Sciatic nerve (tissue), 2 donors: ENCODE measurements around the gene CCDC150. TPM values are rescaled to one million over a fixed set of nuclear protein-coding genes. Genes with fewer than 3 reads are reported as not detected.
"Not testable (repeated sequence)": the region's sequence is repeated elsewhere in the genome, so short reads cannot be mapped to it uniquely, and the experiment has no call there.

Experiments
- ATAC-seq: fragments of 200-7000 bp; cut with Tn5 transposase; one replicate; pipeline ENCODE4 v1.9.1; 2020; ENCODE audit warnings: mild to moderate bottlenecking, moderate library complexity
- DNase-seq: peaks from one replicate; pipeline ENCODE4 v3.0.0-alpha.2; 2020; ENCODE audit warnings: low spot score
- intact Hi-C: fragments of 100-400 bp; cut with DNase I; formaldehyde crosslinking; loops from one replicate; pipeline ENCODE4 v1.14.2; 2022
- total RNA-seq: library from RNA; stranded (reverse); fragmentation: NEBNext Ultra II Directional; extraction: Animal tissue kit (Norgen Biotek cat#: 25700); gene quantifications from one replicate; pipeline ENCODE4 v1.2.1, GENCODE V29; 2021
- donor health status: DM: no; HTN: no; CAD: no.
- donor health status: DM: no; HTN: no; CAD: no.

The CCDC150 gene
- 5.8 TPM for total RNA-seq

DNA sequence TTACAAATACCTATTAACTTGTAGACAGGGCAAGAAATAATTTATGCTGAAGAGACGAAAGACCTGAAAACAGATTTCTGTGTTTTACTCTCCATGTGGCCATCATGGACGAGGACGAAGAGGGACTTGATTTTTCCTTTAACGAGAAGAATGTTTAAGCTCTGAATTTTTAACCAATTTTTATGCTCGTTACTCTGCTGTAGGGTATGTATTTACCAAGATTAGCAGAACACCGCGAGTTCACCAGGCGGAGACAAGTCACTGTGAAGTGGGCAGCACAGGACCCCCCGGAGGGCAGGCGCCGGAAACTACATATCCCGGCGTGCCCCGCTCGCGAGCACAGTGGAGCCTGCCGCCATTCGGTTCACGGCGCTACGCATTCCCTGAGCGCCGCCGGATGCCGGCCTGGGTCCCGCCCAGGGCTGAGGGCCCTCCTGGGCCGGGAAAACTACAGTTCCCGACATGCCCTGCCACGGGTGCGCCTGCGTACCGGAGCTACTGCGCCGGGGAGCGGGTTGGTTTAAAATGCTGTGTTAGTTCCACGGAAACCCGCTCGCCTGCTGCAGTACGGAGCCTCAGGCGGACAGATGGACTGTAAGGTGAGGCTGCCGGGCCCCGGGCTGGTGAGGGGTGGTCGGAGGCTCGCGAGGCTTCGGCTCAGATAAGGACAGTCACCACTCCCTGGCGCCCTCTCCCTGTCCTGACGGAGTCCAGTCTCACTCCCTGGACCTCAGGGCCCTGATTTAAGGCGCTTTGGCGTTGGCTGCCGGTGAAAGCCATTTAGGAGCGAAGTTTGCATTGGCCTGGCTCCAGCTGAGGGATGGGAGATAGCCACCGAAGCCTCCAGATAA is at the start of gene CCDC150:
Gene CCDC150, plus strand, starts transcription at position 536 of the 851 bp plus-strand sequence. Its CDS starts 52 bp downstream, at position 588.
- ATAC-seq (peak; percentile 100), DNase-seq (peak; percentile 94)
- intact Hi-C loops = no loop called here

DNA sequence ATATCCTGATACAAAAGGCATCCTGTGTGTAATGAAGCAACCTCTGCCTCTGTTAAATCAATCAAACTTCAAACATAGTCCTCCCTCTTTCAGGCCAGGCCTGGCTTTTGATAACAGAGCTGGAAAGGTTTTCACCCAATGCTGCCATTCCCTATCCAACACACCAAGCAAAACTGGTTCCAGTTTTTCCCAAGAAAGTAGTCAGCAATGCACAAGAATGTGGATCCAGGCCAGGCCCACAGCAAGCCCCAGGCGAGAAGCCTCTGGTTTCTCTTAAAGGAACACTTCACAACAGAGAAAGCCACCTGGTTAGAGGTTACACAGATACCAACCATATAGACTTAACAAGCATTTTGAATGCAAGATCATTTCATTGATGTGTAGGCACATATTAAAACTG is 49.2 kb upstream of the CCDC150 start:
- intact Hi-C loops = no loop called here
- ATAC-seq (no peak), DNase-seq (no peak)

DNA sequence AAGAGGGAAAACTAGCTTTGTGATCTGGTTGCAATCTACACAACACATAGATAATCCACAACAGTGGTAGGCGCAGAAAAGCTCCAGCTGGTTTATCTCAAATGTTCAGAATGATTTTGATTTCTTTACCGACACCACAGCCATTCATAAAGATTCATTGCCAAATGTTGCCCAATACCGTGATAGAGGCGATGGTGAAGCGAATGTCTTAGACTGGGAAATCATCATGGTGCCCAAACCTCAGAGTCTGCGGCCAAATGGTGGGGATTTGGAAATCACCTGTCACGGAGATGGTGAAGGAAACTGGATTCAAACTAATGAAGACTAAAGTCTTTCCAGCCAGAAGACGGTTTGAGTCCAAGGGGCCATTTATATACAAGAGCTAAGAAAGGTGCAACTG is 48.5 kb upstream of the CCDC150 start:
- intact Hi-C loops = no loop called here
- ATAC-seq (no peak), DNase-seq (no peak)

DNA sequence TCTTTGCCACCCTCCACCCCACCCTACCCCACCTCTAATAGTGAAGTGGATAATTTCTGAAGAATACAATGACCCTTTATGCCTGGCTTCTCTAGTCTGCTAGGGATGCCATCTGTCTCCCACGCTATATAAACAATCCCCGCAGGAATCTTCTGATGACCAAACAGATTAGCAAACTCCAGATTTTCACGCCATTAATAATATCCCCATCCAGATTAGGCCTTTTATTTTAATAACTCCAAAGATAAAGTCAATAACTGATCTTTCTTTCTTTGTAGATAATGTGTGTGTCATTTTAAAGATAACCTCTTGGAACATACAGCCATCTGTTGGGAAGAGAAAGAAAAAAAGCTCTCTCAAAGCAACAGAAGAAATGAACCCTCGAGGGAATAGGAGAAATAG is 47.9 kb upstream of the CCDC150 start:
- no peak for DNase-seq
- no peak for ATAC-seq
- intact Hi-C loops = no loop called here

DNA sequence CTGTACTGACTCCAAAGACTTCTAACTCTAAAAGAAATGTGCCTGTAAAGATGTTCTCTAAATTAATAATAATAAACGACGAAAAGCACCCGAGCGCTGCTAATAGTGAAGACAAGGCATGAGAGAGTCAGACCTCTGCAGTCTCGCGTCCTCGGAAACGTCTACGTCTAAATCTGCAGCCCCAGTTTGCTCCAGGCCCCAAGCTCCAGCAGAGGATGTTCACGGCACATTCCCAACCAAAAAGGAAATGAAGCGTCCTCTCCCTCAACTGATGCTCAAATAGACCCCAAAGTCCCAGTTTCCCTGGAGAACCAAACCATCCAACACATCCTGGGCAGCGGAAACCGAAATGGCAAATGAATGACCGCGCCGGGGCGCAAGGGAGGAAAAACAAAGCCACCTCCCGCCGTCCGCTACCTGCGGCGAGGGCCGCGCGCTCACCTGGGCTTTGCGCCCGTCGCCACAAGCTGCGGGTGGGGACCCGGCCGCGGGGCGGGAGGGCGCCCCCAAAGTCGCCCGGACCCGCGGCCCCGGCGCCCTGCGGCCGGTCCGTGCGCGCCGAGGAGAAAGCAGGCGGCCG is 47.1 kb upstream of the CCDC150 start:
- ATAC-seq (peak; percentile 25), DNase-seq (no peak)
- intact Hi-C loops = no loop called here

DNA sequence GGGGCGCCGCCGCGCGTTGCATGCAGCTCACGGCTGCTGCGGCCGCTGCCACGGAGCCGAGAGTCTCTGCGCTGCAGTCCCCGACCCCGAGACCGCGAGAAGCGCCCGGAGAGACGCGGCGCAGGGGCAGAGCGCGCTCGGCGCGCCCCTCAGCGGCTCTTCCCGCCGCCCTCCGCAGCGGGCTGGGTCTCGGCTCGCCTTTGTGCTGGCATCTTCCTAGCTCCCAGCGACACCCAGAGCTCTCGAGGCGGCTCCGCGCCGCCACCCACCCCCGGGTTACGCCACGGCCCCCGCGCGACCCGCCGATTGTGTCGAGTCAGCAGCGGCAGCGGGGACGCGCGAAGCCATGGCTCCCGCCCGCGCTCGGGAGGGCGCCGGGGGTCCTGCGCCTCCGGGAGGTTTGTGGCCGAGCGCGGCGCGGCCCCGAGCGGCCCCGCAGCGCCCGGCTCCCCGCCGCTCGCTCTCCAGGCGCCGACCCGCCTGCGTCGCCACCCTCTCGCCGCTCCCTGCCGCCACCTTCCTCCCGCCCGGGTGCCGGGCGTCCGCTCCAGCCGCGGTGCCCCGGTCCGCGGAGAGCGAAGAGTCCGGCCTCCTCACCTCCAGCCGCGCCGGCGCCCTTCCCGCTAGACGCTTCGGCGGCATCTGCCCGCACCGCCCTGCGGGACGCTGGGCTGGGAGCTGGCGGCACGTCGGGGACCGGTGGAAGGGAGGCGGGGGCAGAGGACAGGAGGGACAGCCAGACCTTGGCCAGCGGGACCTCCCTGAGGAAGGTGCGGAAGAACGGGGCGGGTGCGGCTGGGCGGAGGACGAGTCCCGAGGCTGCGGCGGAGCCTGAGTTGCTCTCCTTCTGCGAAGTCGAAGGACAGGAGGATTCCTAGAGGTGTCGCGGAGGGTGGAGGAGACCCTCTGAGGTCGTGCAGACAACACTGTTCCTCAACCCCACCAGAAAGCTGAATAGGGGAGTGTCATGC is 46.3 kb upstream of the CCDC150 start, which contains the start of gene HECW2:
Gene HECW2, minus strand, starts transcription at position 644 of the 971 bp plus-strand sequence.
- ATAC-seq = peak; percentile 76
- intact Hi-C loops = no loop called here
- DNase-seq = peak; percentile 61

DNA sequence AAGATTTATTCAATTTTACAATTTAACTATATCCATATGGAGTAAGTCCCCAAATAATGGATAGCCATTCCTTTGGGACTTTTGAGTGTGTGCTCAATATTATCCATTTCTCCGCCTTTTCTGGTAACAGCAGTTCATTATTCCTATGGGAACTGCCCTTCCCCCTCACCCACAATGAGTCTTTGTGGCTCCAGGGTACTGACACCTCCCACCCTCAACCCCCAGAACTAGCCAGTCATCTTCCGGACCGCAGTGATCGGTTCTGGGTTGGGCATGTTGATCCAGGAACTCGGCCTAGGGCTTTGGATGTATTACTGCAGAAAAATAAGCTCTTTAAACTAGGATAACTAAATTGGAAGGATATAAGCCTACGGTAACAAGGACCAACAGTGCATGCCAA is 45.4 kb upstream of the CCDC150 start:
- intact Hi-C loops = no loop called here
- no peak for DNase-seq

DNA sequence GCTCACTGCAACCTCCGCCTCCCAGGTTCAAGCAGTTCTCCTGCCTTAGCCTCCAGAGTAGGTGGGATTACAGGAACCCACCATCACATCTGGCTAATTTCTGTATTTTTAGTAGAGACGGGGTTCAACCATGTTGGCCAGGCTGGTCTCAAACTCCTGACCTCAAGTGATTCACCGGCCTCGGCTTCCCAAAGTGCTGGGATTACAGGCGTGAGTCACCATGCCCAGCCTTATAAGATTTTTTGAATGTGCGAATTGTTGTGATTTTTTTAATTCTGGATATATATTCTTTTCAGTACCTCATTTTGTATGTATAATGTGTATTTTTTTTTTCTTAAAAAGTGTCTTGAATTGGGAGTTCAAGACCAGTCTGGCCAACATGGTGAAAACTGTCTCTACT is 42.0 kb upstream of the CCDC150 start:
- intact Hi-C loops = no loop called here
- ATAC-seq (no peak), DNase-seq (no peak)

More for the DNA sequence above, 45.4 kb upstream of the CCDC150 start:
- peak; percentile 68 for ATAC-seq

DNA sequence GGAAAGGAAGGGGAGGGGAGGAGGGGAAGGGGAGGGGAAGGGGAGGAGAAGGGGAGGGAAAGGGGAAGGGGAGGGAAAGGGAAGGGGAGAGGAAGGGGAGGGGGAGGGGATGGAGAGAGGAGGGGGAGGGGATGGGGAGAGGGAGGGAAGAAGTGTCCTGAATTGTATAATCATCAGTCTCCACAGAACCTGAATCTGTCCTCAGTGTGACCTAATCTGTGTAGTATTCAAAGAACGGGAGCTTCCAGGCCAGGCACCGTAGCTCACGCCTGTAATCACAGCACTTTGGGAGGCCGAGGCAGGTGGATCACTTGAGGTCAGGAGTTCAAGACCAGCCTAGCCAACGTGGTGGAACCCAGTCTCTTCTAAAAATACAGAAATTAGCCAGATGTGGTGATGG is 41.1 kb upstream of the CCDC150 start:
- ATAC-seq = no peak
- DNase-seq = no peak
- intact Hi-C loops = no loop called here

DNA sequence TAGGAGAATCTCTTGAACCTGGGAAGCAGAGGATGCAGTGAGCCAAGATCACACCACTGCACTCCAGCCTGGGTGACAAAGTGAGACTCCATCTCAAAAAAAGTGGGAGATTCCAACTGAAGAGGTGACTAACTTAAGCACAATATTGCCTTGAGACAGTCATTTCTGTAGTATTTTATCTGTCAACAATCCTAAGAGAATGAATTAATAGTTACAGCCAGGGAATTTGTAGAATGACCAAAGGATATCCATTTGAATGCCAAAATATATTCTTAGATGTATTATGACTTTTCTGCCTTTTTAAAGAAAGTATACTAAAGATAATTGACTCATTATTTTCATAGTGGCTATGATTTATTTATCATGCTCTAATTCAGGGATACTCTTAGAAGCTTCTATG is 40.7 kb upstream of the CCDC150 start:
- no peak for DNase-seq
- intact Hi-C loops = no loop called here
- no peak for ATAC-seq

DNA sequence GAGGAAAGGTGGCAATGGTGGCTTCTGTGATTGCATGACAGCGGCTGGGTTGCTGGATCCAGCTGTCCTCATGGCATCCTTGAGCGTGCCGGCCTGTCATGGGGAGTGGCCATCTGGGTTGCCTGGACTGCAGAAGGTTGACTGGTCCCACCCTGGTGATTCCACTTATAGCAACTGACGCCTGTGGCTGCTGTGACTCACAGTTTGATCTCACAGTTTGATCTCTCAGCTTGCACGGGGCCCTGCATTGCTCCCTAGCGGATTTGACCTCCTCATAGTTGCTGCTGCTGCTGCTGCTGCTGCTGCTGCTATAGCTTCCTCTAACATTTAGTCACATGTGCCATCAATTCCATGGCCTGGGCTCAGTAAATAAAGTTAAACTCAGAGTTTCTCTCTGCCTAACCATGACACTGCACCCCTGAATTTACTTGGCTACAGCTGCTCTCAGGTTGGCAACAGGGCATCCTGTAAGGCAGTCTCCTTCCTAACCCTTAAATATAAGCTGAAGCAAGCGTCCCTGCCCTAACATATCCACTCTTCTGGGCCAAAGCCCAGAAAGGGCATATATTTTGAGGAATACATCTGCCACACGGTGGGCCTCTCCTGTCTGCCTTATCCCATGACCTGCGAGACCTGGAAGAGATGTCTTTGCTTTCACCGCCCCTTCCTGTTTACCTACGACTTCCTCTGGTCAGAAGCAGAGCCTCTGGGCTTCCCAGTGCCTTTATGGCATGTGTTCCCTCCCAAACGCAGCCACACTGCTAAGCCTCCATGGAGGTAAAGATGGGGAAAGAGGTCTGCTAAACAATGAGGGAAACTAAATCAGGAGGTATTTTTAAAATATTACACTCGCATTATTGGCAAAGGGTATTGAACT is 37.8 kb upstream of the CCDC150 start:
- ATAC-seq = no peak
- no peak for DNase-seq
- intact Hi-C loops = no loop called here

DNA sequence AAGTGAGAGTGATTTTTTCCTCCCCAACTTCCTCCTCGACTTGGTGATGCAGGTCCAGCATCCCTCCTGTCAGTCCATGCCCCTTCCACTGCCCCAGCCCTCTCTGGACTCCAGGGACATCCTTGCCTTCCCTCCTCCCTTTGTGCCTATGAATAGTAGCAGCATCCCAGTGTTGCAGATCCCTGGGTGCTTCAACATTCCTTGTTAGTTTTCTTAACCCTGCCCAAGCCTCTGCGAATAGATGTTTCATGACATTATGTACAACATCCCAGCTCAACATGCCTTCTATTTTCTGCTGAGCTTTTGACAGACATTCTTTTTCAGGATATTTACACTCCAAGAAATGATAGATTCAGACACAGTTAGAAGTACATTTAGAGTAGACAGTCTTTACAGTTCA is 35.3 kb upstream of the CCDC150 start:
- no peak for ATAC-seq

DNA sequence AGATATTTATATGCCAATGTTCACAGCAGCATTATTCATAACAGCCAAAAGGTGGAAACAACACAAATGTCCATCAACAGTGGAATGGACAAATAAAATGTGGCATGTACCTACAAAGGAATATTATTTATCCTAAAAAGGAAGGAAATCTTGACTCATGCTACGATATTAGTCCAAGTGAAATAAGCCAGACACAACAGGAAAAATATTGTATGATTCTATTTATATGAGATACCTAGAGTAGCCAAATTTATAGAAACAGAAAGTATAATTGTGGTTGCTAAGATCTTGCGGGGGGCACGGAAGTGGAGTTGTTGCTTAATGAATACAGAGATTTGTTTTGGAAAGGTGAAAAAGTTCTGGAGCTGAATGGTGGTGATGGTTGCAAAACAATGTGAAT is 33.0 kb upstream of the CCDC150 start:
- intact Hi-C loops = no loop called here
- no peak for ATAC-seq
- DNase-seq = no peak

More for the DNA sequence above, 35.3 kb upstream of the CCDC150 start:
- DNase-seq = no peak
- intact Hi-C loops = no loop called here

DNA sequence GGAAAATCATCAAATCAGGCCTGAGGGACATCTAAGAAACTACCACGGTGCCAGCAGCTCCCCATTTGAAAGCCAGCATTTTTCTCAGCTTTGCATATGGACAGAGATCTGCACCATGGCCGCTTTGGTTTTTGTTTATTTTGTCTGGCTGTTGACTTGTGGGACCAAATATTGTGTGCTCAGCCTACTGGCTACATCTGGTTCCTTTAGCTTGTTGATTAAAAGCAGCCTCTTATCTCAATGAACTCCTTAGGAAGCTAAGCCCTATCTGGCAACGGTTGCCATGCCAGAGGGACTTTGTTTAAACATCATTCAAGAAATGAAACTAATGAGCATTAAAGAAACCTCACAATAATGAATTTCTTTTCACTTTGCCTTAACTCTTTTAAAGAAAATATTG is 32.4 kb upstream of the CCDC150 start:
- intact Hi-C loops = no loop called here
- ATAC-seq (no peak), DNase-seq (no peak)

DNA sequence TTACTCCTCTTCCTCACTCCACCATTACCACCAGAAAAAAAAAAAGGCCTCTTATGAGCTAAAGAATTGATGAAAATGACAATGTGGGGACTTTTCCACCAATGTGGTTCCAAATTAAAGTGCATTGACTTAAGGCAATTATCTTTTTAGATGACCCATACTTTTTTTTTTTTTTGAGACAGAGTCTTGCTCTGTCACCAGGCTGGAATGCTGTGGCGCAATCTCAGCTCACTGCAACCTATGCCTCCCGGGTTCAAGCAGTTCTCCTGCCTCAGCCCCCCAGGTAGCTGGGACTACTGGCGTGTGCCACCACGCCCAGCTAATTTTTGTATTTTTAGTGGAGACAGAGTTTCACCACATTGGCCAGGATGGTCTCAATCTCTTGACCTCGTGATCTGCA is 31.6 kb upstream of the CCDC150 start:
- DNase-seq, intact Hi-C loops, ATAC-seq: not testable (repeated sequence)

DNA sequence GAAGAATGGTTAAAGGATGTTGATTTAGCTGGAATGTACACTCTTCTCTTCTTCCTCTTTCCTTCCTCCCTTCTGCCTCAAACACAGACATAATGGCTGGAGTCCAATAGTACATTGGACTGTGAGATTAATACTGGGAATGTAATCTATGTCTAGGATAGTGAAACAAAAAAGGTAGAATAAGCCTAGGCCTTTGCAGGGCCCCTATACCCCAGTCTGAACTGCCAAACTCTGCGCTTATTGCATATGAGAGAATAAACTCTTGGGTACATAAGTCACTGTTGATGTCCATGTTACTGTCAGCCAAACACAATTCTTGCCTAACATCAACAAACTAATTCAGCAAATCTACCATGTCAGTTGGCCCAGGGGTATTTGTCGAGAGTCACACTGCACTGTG is 29.7 kb upstream of the CCDC150 start:
- DNase-seq = no peak
- no peak for ATAC-seq
- intact Hi-C loops = no loop called here

DNA sequence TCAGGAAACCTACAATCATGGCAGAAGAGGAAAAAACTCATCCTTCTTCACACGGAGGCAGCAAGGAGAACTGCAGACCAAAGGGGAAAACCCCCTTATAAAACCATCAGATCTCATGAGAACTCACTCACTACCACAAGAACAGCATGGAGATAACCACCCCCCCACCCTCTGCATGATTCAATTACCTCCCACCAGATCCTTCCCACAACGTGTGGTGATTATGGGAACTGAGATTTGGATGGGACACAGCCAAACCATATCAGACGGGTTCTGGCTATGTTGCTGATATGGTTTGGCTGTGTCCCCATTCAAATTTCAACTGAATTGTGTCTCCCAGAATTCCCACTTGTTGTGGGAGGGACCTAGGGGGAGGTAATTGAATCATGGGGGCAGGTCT is 28.7 kb upstream of the CCDC150 start:
- intact Hi-C loops = no loop called here
- ATAC-seq = no peak
- DNase-seq = no peak

DNA sequence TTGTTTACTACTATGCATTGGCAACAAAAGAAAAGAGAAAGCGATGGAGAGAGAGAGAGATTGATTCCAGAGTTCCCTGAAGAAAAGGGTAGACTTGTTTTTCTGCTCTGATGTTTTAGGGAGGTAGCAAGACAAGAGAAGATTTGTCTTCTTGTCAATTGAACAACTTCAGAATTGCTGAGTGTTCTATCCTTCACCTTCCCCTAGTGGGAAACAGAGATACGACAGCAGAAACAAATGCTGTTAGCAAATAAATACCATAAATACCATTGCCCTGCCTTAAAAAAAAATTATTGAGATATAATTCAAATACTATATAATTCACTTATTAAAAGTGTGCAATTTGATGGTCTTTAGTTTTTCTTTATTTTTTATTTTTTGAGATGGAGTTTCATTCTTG is 26.2 kb upstream of the CCDC150 start:
- no peak for DNase-seq
- intact Hi-C loops = no loop called here
- no peak for ATAC-seq

DNA sequence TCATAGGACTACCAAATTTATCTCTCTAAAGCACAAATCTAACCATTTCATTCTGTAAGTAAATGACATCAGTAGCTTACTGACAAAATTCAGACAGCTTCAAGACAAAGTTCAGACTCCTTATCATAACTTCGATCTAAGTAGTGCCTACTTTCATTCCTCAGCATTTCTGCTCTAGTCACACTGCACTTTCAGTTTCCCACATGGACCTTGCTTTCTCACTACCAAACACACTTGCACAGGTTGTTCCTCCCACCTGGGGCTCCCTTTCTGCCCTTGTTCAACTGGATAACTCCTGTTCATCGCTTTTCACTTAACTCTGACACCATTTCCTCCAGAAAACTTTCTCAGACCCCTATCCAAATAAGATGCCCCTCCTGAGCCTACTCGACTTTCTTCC is 22.1 kb upstream of the CCDC150 start:
- intact Hi-C loops = no loop called here
- ATAC-seq (no peak), DNase-seq (no peak)
